Measurements from ENCODE around the gene STXBP5. TPM values are rescaled to one million over a fixed set of nuclear protein-coding genes. Genes with fewer than 3 reads are reported as not detected.

STXBP5 gene
- total and polyA plus RNA-seq, 2 experiments from 2014 or later: 11.1 to 30.3 TPM

DNA sequence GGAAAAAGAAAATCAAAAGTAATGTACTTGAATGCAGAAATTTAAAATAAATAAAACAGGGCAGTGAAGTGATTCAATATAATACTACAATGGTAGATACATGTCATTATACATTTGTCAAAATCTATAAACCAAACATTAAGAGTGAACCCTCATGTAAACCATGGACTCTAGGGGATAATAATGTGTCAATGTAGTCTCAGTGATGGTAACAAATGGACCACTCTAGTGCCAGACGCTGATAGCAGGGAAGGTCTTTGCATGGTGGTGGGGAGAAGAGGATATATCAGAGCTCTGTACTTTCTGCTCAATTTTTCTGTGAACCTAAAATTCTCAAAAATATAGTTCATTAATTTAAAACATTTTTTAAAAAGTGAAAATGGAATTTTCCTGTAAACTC lies 19.8 kb upstream of the STXBP5 start:
- no peaks in the 10 kb centered on the region for H3K9me2 ChIP-seq (replicated peaks; ENCODE audit: insufficient read depth)
- no peaks in the 10 kb centered on the region for H3K36me3 ChIP-seq (replicated peaks; ENCODE audit: insufficient read depth, low read depth)
- TF ChIP-seq EZH2 (IDR thresholded peaks at IDR 0.05; ENCODE audit: borderline replicate concordance): no peak
- H3K27me3 ChIP-seq: no peaks in the 10 kb centered on the region
- H3K4me3 ChIP-seq: no peak overlapping the region
- H3K4me1 ChIP-seq (ENCODE audit: insufficient read depth): peaks cover 4% of the 10 kb centered on the region
- H3K27ac ChIP-seq: no peak overlapping the region
- no peak for DNase-seq (ENCODE audit: low spot score)
- H3K9me3 ChIP-seq (ENCODE audit: low read depth): no peaks in the 10 kb centered on the region
- H4K20me1 ChIP-seq (ENCODE audit: insufficient read depth, poor library complexity, severe bottlenecking): no peaks in the 10 kb centered on the region
- H3K79me2 ChIP-seq: no peaks in the 10 kb centered on the region
- no peak overlapping the region for H2AFZ ChIP-seq
- WGBS (ENCODE audit: low lambda C conversion rate, missing lambda C conversion rate): 78% methylated on average over 1 of the region's 1 CpG
- H3K4me2 ChIP-seq: no peak overlapping the region

GRCh38 chr6:147185216-147185615 lies 19.0 kb upstream of the STXBP5 start:
- no peak overlapping the region for H2AFZ ChIP-seq
- H3K9me2 ChIP-seq (replicated peaks; ENCODE audit: insufficient read depth): no peaks in the 10 kb centered on the region
- H3K4me2 ChIP-seq: no peak overlapping the region
- TF ChIP-seq EZH2 (IDR thresholded peaks at IDR 0.05; ENCODE audit: borderline replicate concordance) (no peak), EZH2phosphoT487 (IDR thresholded peaks at IDR 0.05; ENCODE audit: low read depth, severe bottlenecking, unreplicated experiment) (no peak), CTCF (IDR thresholded peaks at IDR 0.05; ENCODE audit: poor library complexity) (no peak)
- H3K27me3 ChIP-seq: no peaks in the 10 kb centered on the region
- no peak overlapping the region for H3K27ac ChIP-seq
- H3K4me1 ChIP-seq (ENCODE audit: insufficient read depth): no peaks in the 10 kb centered on the region
- no peak overlapping the region for H3K4me3 ChIP-seq
- WGBS (ENCODE audit: low lambda C conversion rate, missing lambda C conversion rate): 87% methylated on average over 3 of the region's 3 CpGs
- no peak for DNase-seq (ENCODE audit: low spot score)
- H3K9me3 ChIP-seq (ENCODE audit: low read depth): no peaks in the 10 kb centered on the region
- no peaks in the 10 kb centered on the region for H4K20me1 ChIP-seq (ENCODE audit: insufficient read depth, poor library complexity, severe bottlenecking)
- no peaks in the 10 kb centered on the region for H3K36me3 ChIP-seq (replicated peaks; ENCODE audit: insufficient read depth, low read depth)
- H3K79me2 ChIP-seq: no peaks in the 10 kb centered on the region

DNA sequence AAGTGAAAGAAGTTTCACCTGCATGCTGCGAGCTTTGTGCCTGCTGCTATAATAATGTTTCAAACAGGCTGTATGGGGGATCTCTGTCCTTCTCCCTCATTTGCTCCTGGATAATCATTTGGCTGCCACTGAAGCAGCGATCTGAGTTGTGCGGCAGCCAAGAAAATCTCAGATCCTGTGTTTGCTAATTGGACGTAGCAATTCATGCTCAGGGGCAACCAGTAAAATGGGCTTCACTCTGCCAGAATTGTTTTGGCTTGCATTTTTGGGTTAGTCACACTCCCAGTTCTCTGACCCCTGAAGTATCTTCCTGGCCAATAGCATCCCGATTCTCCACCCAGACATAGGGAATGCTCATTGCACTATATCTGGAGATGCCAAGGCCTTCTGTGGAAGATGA lies 13.7 kb upstream of the STXBP5 start:
- H4K20me1 ChIP-seq (ENCODE audit: insufficient read depth, poor library complexity, severe bottlenecking): no peaks in the 10 kb centered on the region
- no peak overlapping the region for H3K4me2 ChIP-seq
- TF ChIP-seq EZH2phosphoT487 (IDR thresholded peaks at IDR 0.05; ENCODE audit: low read depth, severe bottlenecking, unreplicated experiment) (no peak), EZH2 (IDR thresholded peaks at IDR 0.05; ENCODE audit: borderline replicate concordance) (no peak), CTCF (IDR thresholded peaks at IDR 0.05; ENCODE audit: poor library complexity) (no peak)
- H3K9me3 ChIP-seq (ENCODE audit: low read depth): no peaks in the 10 kb centered on the region
- no peaks in the 10 kb centered on the region for H3K9me2 ChIP-seq (replicated peaks; ENCODE audit: insufficient read depth)
- no peaks in the 10 kb centered on the region for H3K27me3 ChIP-seq
- H3K4me1 ChIP-seq (ENCODE audit: insufficient read depth): no peaks in the 10 kb centered on the region
- no peak overlapping the region for H3K27ac ChIP-seq
- no peaks in the 10 kb centered on the region for H3K36me3 ChIP-seq (replicated peaks; ENCODE audit: insufficient read depth, low read depth)
- 94% methylated on average over 5 of the region's 5 CpGs for WGBS (ENCODE audit: low lambda C conversion rate, missing lambda C conversion rate)
- DNase-seq (ENCODE audit: low spot score): no peak
- no peak overlapping the region for H3K4me3 ChIP-seq
- H2AFZ ChIP-seq: no peak overlapping the region
- no peaks in the 10 kb centered on the region for H3K79me2 ChIP-seq

- Histone ChIP-seq H3K9me2 (replicated peaks; ENCODE audit: insufficient read depth) (no peaks in the 10 kb centered on the region), H3K4me2 (no peak overlapping the region), H3K4me3 (no peak overlapping the region), H3K79me2 (no peaks in the 10 kb centered on the region), H3K27me3 (no peaks in the 10 kb centered on the region), H3K9me3 (ENCODE audit: low read depth) (no peaks in the 10 kb centered on the region), H3K36me3 (replicated peaks; ENCODE audit: insufficient read depth, low read depth) (no peaks in the 10 kb centered on the region), H4K20me1 (ENCODE audit: insufficient read depth, poor library complexity, severe bottlenecking) (no peaks in the 10 kb centered on the region), H3K4me1 (ENCODE audit: insufficient read depth) (no peaks in the 10 kb centered on the region), H2AFZ (no peak overlapping the region), H3K27ac (no peak overlapping the region)
- TF ChIP-seq EZH2 (IDR thresholded peaks at IDR 0.05; ENCODE audit: borderline replicate concordance): no peak
- no peak for TF ChIP-seq EZH2phosphoT487 (IDR thresholded peaks at IDR 0.05; ENCODE audit: low read depth, severe bottlenecking, unreplicated experiment)
- TF ChIP-seq CTCF (IDR thresholded peaks at IDR 0.05; ENCODE audit: poor library complexity): no peak
- WGBS (ENCODE audit: low lambda C conversion rate, missing lambda C conversion rate): 51% methylated on average over 3 of the region's 3 CpGs
- DNase-seq (ENCODE audit: low spot score): no peak
Observed at GRCh38 chr6:147192278-147192911, 11.8 kb upstream of the STXBP5 start.

Data from hepatocyte (in vitro differentiated cells).